ENCODE data around the gene DEFB123.
"Not testable (repeated sequence)": the region's sequence is repeated elsewhere in the genome, so short reads cannot be mapped to it uniquely, and the experiment has no call there.

DEFB123 gene, protein sequence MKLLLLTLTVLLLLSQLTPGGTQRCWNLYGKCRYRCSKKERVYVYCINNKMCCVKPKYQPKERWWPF

DNA sequence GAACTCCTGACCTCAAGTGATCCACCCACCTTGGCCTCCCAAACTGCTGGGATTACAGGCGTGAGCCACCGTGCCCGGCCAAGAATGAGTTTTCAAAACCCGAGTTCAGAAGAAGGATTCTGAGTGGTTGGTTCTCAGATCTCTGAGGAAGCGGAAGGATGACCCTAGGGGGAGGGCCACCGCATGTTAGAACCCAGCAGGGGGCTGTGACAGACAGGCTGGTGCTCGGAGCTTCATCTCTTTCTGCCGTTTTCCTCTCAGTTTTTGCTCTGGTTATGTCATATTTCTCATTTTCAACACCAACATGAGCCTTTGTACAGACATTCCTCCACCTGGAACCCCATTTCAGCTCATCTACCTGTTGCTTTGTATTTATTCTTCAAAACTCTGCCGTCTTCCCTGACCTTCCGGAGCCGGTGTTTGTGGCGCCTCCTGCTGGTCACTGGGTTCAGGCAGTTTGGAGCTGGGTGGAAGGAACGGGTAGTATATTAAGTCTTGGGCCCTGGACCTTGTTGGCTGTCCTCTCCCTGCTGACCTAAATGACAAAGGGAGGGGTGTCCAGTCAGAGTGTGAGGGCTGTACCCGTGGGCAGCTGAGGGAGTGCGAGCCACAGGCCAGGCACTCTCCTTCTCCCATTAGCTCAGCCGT is at the start of gene DEFB123:
DEFB123 (plus strand) TSS at position 621 of the 648 bp plus-strand sequence. CDS start 67 bp downstream, outside the sequence.
- DNase-seq (ENCODE audit: low read depth in 2 of 2): peak in 1 of 2 donors; percentile 23

DNA sequence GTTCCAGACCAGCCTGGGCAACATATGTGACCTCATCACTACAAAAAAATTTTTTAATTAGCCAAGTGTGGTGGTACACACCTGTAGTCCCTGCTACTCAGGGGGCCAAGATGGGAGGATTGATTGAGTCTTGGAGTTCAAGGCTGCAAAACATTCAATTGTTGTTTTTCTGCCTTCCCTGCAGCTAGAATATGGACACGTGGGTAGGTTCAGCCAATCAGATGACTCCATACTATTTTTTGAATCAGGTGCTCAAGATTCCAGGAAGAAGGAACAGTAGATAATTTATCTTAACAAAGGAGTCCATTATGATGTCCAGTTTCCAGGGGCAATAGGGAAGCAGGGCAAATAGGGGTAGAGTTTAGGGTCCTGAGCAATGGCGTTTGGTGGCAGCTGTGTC is 47.6 kb upstream of the DEFB123 start:
- no peak for DNase-seq (ENCODE audit: low read depth in 2 of 2)

DNA sequence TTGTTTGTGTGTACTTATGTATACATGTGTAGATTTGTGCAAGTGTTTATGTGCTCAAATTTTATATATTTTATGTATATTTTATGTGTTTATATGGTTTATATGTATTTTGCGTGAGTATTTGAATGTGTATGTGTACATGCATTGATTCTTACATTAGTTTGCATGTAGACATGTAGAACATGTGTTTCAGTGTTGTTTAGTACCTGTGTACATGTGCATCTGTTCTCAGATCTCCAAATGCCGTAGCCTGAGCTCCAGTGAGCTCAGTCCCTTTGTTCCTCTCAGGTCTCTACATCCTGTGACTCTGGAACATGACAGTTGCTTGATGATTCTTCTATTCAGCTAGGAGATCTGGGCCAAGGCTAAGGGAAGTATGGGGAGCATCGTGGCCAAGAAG is 45.5 kb upstream of the DEFB123 start:
- no peak for DNase-seq (ENCODE audit: low read depth in 2 of 2)

DNA sequence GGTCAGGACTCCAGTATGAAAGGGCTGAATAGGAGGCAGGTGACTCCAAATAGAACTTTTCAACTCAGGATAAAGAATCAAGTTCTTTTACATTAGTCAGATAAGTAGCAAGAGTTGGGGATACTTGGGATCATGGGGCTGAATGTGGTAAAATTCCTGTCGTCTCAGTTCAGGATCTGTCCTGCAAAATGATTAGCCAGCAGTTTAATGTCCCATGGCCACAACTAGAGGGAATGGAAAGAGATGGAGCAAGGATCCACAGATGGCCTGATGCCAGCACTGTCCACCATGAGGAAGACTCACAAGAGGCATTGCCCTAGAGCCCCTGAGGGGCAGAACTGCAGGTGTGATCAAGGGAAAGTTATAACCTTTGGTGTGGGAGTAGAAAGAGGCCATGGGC is 36.5 kb upstream of the DEFB123 start:
- DNase-seq (ENCODE audit: low read depth in 2 of 2): no peak

DNA sequence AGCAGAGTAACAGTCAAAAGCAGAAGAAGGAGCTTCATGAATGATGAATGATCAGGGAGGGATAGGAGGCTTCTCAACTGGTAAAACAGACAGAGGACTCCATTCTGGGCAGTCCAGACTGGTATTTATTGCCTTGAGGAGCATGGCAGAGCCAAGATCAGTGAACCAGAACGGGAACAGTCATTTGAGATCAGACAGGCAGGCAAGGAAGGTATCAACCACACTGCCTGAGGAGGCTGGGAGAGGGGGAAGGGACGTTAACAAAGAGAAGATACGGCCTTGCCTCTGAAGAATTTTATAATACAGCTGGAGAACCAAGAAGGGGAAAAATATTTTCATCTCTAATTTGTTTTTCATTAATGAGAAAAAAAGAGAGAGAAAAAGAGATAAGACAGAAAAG is 34.3 kb upstream of the DEFB123 start, which contains the start of gene DEFB121:
DEFB121 (minus strand) TSS at position 101 of the 400 bp plus-strand sequence; CDS start at position 38, 63 bp downstream.
- no peak for DNase-seq (ENCODE audit: low read depth in 2 of 2)

DNA sequence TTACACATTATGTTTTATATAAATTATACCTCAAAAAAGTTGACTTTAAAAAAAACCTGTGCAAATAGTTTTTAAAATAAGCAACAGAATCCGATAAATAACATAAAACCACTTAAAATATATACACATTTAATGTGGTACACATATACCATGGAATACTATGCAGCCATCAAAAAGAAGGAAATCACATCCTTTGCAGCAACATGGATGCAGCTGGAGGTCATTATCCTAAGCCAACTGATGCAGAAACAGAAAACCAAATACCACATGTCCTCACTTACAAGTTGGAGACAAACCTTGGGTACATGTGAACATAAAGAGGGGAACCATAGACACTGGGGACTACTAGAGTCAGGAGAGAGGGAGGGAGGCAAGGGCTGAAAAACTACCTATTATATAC is 30.4 kb upstream of the DEFB123 start:
- DNase-seq (ENCODE audit: low read depth in 2 of 2): no peak

DNA sequence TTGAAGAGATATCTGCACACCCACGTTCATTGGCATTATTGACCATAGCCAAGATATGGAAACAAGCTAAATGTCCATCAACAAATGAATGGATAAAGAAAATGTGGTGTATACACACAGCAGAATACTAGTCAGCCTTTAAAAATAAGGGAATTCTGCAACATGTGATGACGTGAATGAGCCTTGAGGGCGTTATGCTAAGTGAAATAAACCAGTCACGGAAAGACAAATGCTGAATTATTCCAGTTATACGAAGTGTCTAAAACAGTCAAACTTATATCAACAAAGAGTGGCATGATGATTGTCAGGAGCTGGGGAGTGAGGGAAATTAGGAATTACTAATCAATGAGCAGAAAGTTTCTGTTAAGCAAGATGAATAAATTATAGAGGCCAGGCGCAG is 26.1 kb upstream of the DEFB123 start:
- no peak for DNase-seq (ENCODE audit: low read depth in 2 of 2)

DNA sequence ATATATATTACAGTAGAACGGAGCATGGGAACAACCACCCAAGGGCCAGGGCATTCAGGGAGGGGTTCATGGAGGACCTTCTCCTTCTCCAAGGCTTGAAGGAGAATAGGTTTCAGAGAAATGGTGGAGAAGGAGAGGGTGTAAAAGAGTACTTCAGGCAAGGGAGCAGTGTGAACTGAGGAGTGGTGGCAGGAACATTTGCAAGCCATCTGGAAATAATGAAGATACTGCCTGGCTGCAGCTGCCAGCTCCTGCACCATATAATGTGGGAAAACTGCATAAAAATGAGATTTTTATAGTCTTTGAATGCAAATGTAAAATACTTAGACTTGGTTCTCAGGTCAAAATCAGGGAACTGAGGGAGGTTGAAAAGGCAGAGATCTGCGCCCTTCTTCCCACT is 24.8 kb upstream of the DEFB123 start:
- no peak for DNase-seq (ENCODE audit: low read depth in 2 of 2)

DNA sequence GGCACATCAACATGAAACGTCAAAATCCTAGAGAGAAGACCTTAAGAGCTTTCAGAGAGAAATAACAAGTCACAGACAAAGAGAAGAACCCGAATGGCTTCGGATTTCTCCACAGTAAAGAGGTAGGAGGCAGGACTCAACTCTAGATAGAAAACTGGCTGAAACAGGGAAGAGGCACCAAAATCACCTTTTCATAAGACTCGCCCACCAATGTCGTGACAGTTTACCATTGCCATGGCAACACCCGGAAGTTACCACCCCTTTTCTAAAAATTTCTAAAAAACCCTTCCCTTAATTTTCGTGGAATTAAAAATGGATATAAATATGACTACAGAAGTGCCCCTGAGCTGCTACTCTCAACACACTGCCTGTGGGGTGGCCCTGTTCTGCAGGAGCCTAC is 22.1 kb upstream of the DEFB123 start:
- DNase-seq (ENCODE audit: low read depth in 2 of 2): no peak

DNA sequence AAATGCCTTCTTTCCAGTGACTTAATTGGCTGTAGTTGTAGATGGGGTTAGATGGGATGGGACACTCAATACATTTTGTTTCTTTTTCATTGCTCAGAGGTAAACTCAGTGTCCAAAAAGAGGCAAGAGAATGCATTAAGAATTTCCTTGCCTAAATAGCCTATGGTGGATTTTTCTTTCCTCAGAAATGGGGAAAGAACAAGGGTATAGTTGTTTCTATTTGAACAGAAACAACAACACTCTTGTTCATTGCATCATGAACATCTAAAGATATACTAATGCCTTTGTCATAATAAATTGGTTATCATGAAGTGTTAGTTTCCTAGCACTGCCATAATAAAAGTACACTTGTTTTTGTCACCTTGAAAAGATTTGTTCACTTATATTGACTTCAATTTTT is 14.6 kb upstream of the DEFB123 start:
- DNase-seq (ENCODE audit: low read depth in 2 of 2): no peak

DNA sequence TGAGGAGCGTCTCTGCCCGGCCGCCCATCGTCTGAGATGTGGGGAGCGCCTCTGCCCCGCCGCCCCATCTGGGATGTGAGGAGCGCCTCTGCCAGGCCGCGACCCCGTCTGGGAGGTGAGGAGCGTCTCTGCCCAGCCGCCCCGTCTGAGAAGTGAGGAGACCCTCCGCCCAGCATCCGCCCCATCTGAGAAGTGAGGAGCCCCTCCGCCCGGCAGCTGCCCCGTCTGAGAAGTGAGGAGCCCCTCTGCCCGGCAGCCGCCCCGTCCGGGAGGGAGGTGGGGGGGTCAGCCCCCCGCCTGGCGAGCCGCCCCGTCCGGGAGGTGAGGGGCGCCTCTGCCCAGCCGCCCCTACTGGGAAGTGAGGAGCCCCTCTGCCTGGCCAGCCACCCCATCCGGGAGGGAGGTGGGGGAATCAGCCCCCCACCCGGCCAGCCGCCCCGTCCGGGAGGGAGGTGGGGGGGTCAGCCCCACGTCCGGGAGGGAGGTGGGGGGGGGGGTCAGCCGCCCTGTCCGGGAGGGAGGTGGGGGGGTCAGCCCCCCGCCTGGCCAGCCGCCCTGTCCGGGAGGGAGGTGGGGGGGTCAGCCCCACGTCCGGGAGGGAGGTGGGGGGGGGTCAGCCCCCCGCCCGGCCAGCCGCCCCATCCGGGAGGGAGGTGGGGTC is 13.4 kb upstream of the DEFB123 start:
- DNase-seq (ENCODE audit: low read depth in 2 of 2): not testable (repeated sequence)

DNA sequence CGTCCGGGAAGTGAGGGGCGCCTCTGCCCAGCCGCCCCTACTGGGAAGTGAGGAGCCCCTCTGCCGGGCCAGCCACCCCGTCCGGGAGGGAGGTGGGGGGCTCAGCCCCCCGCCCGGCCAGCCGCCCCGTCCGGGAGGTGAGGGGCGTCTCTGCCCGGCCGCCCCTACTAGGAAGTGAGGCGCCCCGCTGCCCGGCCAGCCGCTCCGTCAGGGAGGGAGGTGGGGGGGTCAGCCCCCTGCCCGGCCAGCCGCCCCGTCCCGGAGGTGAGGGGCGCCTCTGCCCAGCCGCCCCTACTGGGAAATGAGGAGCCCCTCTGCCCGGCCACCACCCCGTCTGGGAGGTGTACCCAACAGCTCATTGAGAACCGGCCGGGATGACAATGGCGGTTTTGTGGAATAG is 12.9 kb upstream of the DEFB123 start:
- not testable (repeated sequence) for DNase-seq (ENCODE audit: low read depth in 2 of 2)

DNA sequence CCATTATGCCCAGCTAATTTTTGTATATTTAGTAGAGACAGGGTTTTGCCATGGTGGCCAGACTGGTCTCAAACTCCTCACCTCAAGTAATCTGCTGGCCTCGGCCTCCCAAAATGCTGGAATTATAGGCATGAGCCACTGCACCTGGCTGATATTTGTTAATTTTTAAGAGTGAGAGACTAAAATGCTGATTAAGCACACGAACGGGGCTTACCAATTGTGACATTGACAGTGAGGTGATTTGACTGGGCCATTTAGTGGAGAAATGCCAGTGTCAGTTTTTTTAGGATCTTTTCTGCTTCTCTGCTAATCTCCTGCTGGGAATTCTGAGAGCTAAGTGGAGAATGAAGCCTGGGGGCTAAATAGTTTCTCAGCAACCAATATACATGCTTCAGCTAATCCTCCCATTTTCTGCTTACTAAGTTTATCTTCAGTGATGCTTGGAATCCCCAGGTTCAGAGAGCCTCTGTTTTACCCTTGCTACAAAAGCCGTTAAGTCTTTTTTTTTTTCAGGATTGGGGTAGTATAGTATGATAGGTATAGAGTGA is 9.8 kb upstream of the DEFB123 start:
- DNase-seq (ENCODE audit: low read depth in 2 of 2): no peak

DNA sequence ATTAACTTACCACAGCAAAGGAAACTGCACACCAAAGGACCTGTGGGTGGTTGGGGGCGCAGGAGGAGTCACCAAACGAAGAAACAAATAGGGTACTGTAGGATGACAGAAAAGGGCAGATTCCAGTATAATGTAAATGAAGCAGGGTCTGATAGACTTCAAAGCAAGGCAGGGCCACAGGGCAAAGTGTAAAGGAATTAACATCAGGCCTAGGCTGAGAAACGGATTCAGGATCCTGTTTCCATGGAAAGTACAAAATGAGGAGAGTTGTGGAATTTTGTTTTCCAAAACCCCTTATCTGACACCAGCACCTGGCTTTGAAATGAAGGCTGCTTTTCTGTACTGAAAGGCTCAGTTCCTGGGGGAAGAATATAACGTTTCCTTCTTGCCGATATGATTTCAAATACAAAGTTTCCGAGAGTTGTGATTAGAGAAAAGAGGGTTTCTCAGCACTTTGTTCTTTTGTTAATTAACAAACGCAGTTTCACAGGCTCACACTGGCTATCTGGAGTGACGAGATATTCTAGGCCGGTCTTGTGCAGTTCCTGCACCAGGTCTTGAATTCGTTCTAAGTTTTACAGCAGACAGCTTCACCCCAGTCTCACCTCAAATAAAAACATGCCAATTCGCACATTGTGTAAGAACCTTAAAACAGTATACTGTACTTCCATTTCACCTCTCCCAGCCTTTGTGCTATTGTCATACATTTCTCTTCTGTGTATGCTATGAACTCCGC is 5.8 kb downstream of the DEFB123 start:
- DNase-seq (ENCODE audit: low read depth in 2 of 2): no peak

DNA sequence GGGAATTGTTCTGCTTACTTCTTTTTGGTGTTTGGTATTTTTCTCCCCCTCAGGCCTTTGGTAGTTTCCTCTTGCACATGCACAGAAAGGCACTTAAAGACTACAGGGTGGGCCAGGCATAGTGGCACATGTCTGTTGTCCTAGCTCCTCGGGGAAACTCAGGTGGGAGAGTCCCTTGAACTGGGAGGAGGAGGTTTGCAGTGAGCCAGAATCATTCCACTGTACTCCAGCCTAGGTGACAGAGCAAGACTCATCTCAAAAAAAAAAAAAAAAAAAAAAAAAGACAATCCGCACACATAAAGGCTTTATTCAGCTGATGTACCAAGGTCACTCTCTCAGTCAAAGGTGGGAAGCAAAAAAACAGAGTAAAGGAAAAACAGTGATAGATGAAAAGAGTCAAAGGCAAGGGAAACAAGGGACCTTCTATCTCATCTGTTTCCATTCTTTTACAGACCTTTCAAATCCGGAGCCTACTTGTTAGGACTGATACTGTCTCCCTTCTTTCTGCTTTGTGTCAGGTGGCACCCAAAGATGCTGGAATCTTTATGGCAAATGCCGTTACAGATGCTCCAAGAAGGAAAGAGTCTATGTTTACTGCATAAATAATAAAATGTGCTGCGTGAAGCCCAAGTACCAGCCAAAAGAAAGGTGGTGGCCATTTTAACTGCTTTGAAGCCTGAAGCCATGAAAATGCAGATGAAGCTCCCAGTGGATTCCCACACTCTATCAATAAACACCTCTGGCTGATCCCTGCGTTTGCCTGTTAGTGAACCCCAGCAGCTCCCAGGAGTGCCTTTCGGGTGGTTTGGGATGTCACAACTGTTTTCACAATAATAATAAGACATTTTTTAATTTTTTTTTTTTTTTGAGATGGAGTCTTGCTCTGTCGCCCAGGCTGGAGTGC is 9.3 kb downstream of the DEFB123 start:
- DNase-seq (ENCODE audit: low read depth in 2 of 2): no peak

DNA sequence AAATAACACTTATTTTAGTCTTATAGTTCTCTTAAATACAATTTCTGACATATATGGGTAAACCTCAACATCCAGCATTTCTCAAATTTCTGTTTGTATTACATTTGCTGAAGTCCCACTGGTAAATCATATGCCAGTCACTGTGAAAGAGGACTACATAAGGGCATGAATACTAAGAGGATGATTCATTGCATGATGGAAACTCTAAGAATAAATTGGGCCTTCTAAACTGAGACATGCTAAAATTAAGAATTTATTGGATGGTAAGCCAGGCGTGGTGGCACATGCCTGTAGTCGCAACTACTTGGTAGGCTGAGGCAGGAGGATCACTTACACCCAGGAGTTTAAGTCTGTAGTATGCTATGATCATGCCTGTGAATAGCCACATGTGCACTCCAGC is 12.1 kb downstream of the DEFB123 start:
- DNase-seq (ENCODE audit: low read depth in 2 of 2): no peak

DNA sequence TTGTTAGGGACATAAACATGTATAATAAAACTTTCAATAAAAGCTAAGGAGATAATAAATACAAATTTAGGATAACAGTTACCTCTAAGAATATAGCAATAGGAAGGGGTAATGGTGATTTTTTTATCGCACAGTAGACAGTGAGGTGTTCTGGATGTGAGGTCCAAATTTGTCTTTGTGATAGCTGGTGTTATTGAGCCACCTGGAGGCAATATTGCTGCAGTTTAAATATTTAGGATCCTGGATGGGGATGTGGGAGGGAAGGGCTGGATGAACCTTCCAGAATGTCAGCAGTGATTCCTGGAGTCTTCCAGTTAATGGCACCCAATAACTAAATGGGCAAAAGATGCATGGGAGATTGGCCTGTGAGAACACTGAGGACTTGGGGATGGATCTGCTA is 13.9 kb downstream of the DEFB123 start:
- no peak for DNase-seq (ENCODE audit: low read depth in 2 of 2)

DNA sequence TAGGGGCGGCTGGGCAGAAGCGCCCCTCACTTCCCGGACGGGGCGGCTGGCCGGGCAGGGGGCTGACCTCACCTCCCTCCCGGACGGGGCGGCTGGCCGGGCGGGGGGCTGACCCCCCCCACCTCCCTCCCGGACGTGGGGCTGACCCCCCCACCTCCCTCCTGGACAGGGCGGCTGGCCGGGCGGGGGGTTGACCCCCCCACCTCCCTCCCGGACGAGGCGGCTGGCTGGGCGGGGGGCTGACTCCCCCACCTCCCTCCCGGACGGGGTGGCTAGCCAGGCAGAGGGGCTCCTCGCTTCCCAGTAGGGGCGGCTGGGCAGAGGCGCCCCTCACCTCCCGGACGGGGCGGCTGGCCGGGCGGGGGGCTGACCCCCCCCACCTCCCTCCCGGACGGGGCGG is 30.5 kb downstream of the DEFB123 start:
- DNase-seq (ENCODE audit: low read depth in 2 of 2): not testable (repeated sequence)

DNA sequence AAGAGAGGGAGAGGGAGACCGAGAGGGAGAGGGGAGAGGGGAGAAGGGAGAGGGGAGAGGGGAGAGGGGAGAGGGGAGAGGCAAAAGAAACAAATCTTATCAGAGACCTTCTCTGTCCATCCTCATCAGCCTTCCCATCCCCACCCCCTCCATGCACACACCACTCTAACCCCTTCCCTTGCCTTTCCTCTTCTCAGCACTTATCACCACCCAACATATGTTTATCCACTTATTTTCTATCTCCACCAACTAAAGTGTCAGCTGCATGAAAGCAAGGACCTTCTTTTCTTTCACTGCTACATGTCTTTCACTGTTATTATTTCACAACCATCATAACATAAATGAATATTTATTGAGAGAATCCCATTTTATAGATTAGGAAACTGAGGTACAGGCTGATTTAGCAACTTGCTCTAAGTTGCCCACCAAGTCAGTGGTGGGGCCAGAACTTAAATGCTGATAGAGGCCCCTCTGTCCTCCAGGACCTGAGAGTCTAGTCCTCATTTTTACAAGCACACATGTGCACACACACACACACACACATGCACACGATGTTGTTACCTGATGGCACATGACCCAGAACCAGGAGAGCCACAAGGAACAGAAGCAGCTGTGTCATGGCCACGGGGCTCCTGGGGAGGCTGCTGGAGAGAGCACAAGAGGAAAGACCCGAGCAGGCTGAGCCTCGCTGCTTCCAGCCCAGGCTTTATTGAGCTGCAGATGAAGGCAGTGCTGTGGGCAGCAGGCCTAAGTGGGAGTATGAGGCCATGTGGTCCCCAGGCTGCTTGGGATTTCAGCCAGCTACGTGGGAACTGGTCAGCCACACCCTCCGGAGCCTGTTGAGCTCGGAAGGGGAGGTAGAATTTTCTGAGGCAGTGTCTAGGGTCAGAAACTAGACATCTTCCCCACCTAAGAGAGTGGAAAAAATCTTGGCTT is 32.2 kb downstream of the DEFB123 start:
- DNase-seq (ENCODE audit: low read depth in 2 of 2): no peak
